IPS DF 4.7 (cell line): ENCODE measurements around the gene CYTIP.

Experiments used
- DNase-seq: peaks from one replicate; pipeline ENCODE4 v3.0.0-alpha.2; 2013; ENCODE audit warnings: low spot score; ENCODE audit errors: extremely low read depth

The CYTIP gene

DNA sequence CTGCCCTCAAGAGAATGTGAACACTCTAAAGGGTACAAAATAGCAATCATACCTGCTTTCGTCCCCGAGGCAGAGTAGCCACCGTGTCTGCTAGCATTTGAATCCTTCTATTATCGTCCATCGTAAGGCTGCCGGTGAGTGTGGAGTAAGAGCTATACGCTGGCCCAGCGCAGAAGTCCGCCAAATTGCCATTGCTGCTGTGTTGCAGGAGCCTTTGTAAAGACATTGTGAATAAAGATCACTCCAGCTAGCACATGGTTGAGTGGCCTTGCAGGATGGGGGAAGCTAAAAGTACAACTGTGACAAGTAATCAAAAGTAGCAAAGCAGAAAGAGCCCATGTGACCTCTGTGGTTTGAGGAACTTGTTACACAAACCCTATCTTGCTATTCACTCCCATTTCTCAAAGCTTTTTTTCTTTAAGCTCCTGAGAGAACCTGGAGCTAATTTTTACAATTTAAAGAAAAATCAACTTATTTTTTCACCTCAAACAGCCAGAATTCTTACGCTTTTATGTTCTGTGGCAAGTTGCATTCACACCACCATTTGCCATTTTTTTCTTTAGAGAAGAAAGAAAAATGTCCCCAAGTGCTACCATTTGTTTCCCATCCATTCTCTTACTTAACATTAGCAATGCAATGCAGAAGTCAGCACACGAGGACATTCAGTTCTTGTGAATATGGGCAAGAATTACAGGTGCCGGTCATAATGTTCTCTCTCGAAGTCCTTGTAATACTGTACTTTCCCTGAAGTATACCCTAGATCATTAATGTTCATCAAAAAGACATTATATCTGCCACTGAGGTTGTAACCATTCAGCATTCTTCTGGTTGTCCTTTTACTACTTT, at the start of gene CYTIP:
Gene CYTIP, minus strand, starts transcription at position 295 of the 846 bp plus-strand sequence. Its CDS starts 69 bp downstream, at position 226.
- DNase-seq = no peak

- DNase-seq = peak; percentile 25
Observed at GRCh38 chr2:157492189-157492773, 48.4 kb upstream of the CYTIP start.

GRCh38 chr2:157489983-157490382, 46.1 kb upstream of the CYTIP start:
- DNase-seq = no peak

GRCh38 chr2:157488877-157489276, 45.0 kb upstream of the CYTIP start:
- no peak for DNase-seq

GRCh38 chr2:157487747-157488146, 43.9 kb upstream of the CYTIP start:
- DNase-seq = no peak

DNA sequence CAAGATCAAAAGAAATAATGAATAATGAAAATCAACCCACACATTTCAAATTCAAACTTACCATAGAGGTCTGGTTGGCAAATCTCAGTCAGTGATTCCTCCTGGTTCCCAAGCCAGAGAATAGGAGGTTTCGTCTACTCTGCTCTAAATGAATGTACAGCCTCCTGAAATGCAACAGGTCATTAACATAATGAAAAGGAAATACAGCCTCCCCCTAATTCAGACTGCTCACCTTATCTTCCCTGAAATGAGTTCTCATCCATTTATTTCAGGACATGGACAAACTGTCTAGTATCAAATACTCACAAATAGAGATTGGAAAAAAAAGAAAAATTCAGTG, 43.4 kb upstream of the CYTIP start:
- DNase-seq = no peak

DNA sequence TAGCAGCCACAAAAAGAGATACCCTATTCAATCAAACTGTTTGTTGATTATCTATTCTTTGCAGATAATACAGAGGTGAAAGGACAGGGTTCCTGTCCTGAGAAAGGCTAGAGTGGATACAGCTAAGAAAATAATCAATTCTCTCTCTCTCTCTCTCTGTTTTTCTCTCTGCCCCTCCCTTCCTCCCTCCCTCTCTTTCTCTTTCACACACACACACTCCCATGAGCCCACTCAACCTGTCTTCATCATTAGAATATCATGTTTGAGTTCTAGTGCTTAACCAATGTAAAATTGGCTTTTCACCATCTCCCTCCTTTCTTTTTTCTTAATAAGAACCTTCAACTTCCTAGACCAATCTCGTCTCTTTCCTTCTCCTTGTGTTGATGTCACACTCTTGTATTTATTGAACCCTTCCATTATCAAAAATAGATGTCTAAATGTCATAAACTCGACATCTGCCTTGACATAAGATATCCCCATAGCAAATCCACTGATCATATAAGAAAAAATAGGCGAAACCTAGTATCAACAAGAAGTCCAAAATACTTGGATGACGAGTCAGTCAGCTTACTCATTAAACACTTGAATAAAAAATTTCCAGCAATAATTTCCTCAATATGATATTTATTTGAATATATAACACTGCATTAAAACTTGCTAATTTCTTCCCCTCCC, 42.8 kb upstream of the CYTIP start:
- no peak for DNase-seq

DNA sequence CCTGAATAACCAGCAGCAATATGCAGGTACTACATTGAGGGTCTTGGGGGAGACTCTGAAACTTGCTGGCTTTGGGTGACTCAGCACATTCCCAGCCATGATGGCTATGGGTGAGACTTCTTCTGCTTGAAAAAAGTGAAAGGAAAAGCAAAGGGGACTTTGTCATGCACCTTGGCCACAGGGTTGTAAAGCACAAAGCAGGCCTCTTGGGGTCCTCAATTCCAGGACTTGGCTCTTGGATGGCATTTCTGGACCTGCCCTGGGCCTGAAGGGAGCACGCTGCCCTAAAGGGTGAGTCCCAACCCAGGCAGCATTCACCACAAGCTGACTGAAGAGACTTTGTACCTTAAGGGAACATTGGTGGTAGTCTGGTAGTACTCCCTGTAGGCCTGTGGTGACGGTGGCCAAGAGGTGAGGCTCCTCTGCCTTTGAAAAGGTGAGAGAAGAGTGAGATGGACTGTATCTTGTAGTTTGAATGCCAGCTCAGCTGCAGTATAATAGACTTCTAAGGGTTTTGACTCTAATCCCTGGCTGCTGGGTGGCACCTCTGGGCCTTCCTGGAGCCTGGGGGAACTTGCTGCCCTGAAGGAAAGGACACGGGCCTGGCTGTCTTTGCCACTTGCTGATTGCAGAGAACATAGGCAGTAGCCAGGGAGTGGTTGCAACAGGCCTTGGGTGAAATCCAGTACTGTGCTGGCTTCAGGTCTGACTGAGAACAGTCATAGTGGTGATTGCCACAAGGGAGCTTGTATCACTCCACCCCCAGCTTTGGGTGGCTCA, 36.5 kb upstream of the CYTIP start:
- no peak for DNase-seq

DNA sequence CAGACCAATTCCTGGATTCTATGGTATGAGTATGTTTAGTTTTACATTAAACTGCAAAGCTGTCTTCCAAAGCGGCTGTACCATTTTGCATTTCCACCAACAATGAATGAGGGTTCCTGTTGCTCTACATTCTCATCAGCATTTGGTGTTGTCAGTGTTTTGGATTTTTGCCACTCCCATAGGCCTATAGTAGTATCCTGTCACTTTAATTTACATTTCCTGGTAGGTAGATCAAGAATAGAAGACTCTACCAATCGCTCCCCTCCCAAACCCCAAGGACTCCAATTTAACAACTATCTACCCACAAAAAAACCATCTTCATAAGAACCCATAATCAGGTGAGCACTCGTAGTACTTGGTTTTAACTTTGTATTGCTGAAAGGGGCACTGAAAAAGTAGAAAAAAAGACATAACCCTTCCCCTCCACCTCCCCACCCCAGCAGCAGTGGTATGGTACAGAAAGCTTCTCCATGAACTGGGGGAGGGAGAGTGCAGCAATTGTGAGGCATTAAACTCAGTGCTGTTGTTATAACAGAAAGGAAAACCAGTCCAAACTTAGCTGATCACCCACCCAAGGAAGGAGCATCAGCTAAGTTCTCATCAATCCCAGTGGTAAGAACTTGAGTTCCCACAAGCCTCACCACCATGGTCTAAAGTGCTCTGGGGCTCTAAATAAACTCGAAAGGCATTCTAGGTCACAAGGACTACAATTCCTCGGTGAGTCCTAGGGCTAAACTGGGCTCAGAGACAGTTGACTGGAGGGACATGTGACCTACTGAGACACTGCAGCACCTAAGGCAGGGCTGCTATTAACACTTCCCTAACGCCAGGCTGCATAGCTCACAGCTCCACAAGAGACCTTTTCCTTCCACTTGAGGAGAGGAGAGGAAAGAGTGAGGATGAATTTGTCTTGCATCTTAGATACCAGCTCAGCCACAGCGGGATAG, 35.5 kb upstream of the CYTIP start:
- no peak for DNase-seq

DNA sequence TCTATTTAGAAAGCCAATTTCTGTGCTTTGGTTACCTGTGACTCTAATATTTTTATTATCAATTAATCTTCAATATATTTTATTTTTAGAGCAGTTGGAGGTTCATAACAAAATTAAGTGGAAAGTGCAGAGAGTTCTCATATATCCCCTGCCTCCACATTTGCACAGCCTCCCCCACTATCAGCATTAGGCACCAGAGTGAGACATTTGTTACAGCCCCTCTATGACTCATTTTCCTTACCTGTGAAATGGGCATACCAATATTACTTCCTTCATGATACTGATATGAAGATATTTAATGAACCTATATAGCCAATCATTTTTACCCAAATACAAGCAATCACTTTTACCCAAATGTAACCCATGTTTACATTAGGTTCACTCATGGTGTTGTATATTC, 34.0 kb upstream of the CYTIP start:
- DNase-seq = no peak

DNA sequence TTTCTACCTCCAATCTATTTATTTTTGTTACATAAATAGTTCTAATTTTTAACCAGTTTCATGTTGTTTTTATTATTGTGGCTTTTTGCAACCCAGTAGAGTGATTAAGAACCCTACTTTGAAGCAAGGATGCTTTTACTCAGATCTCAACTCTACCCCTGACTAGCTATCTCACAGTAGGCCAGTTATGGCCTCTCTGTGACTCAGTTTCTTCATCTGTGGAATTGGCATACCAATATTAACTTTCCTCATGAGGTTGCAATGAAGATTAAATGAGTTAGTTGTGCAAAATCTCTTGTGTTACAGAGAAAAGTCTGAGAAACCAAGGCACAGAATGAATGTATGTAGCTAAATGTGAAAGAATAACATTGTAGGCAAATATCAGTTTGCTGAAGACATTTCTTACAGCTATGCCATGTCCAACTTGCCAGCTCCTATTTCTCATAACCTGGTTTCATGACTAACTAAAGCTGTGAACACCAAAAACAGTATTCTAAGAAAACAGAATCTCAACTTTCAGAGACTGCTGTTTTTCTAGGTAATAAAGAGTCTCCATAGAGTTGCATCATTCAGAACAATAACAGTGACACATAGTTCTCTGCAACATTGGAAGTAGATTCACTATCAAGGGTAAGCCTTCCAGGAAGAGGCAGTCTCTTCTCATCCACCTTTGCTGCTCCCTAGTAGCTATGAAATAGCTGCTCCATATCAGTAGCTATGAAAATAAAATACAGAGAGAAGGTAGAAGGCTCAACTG, 33.2 kb upstream of the CYTIP start:
- DNase-seq = no peak

DNA sequence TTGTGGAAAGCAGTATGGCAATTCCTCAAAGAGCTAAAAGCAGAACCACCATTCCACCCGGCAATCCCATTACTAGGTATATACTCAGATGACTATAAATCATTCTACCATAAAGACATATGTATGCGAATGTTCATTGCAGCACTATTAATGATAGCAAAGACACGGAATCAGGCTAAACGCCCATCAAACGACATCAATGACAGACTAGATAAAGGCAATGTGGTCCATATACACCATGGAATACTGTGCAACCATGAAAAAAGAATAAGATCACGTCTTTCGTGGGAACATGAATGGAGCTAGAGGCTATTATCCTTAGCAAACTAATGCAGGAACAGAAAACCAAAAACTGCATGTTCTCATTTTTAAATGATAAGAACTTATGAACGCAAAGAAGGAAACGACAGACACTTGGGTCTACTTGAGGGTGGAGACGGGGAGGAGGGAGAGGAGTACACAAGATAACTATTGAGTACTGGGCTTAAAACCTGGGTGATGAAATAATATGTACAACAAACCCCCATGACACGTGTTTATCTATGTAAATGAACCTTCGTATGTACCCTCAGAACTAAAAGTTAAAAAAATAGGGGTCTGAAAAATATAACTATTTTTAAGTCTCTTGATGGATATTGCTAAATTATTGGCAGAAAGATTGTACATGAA, 32.0 kb upstream of the CYTIP start:
- DNase-seq = no peak

DNA sequence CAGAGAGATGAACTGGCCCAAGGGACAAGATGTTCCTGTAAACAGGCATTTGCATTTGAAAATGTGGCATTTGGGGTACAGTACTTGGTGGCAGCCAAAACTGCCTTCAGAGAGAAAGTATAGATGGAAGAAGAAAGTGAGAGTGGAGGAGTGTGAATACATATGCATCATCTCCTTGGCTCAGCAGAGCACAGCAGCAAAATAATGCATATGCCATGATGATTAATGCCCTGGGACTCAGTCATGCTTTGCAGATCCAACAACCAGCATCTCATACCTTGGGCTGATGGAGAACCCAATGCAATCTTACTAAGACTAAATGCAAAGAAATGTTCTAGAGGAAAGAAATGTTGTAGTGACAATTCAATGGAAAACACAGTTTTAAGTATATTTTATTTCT, 29.7 kb upstream of the CYTIP start:
- no peak for DNase-seq

GRCh38 chr2:157471078-157471477, 27.2 kb upstream of the CYTIP start:
- no peak for DNase-seq

DNA sequence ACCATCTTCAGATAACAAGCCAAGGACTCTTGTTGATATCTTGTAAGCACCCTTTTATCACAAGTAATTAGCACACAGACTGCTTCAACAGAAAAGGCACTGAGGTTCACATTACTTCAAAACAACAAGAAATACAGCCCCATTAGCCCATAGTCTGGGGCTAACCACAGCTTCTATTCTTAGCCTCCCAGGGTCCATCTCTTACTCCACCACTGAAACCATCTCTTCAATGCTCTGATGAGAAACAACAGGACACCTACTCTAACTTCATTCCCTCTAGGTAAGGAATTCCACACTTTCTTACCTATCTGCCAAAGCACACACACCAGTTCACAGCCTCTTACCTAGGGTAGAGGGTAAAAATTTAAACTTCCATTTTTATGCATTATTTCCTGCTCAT, 26.4 kb upstream of the CYTIP start:
- DNase-seq = no peak

DNA sequence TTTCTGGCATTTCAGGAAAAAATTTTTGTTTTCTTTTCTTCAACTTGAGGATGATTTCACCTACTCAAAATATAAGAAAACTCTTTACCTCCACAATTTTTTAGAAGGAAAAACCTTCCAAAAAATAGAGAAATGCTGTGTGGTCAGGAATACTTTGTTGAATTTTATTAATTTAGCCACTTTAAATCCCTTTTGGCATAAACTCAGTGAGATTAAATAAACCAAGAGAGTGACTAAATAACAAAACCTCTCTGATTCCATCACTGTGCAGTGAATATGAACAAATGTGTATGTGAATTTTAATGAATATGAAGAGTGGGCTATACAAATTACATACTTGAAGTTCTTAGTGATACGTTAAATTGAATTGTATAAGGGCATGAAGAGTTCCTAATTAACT, 25.8 kb upstream of the CYTIP start:
- DNase-seq = no peak

GRCh38 chr2:157468931-157469708, 25.2 kb upstream of the CYTIP start:
- DNase-seq = no peak

DNA sequence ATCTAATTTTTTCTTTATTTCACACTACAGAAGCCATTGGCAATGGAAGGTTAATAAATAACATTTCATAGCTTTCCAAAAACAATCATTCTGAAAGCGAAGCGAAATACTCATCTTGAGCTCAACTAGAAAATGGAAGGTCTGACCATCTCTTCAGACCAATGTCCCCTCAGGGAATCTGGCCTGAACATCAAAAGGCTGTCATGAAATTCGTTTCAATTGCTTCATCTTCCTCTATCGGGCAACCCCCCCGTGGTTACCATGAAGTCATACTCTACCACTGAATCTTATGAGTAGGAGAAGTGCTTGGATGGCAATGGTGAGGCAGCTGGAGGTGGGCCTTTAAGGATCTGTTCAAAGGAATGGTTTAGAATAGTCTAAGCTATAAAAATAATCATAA, 22.9 kb upstream of the CYTIP start:
- DNase-seq = no peak

DNA sequence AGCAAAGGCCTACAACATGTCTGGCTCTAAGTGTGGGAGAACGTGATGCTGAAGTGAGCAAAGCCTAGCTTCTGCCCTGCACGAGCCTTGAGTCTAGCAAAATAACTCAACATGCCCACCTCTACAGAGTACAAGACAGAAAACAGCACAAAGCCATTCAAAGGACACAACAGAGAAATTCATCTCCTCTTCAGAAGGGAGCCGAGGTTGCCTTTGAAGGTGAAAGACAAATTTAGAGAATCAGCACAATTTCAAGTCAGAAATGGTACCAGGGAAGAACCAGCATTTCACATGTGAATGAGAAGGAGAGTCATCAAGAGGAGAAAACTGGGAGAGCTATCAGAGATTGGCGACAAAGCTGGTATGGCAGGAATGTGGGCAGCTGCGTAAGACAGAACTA, 21.7 kb upstream of the CYTIP start:
- no peak for DNase-seq
